GM23338 (cell line): ENCODE data around the gene KANK4.

ENCODE experiments used
- CTCF ChIP-seq, 2 experiments: fragments of 200-600 bp in 1 of 2; sonication (generic) in 1 of 2; conservative IDR thresholded peaks; 2 replicates each; pipeline versions ENCODE4 v1.5.1 to v1.6.1; 2016 to 2017; ENCODE audit warnings: antibody characterized with exemption in 2 of 2, low read depth in 2 of 2, mild to moderate bottlenecking in 2 of 2, moderate library complexity in 1 of 2
- EZH2 ChIP-seq: fragments of 200-600 bp; sonication (generic); IDR thresholded peaks from one replicate; pipeline ENCODE4 v1.8.0; 2017; ENCODE audit warnings: antibody characterized with exemption, mild to moderate bottlenecking, low read depth; ENCODE audit not compliant: unreplicated experiment
- JUNB ChIP-seq: IDR thresholded peaks from one replicate; pipeline ENCODE4 v1.6.1; 2016; ENCODE audit warnings: antibody characterized with exemption; ENCODE audit not compliant: unreplicated experiment
- POLR2AphosphoS5 ChIP-seq: IDR thresholded peaks from 2 replicates; pipeline ENCODE4 v1.6.1; 2016; ENCODE audit warnings: antibody characterized with exemption, low read depth
- REST ChIP-seq: IDR thresholded peaks from one replicate; pipeline ENCODE4 v1.6.1; 2018; ENCODE audit warnings: antibody characterized with exemption; ENCODE audit not compliant: unreplicated experiment

GRCh38 chr1:62221171-62221570, 98.1 kb downstream of the KANK4 start:
- TF ChIP-seq EZH2: no peak
- no peak for TF ChIP-seq CTCF (conservative IDR thresholded peaks at IDR 0.05; ENCODE audit: low read depth in 2 of 2)
- no peak for TF ChIP-seq POLR2AphosphoS5
- no peak for TF ChIP-seq JUNB
- TF ChIP-seq REST: no peak
